Measurements from ENCODE around the gene CCT6A. TPM values are rescaled to one million over a fixed set of nuclear protein-coding genes. Genes with fewer than 3 reads are reported as not detected.
A peak's percentile ranks its signal among the peaks of the same experiment; 100 is the strongest.
"Not testable (repeated sequence)": the region's sequence is repeated elsewhere in the genome, so short reads cannot be mapped to it uniquely, and the experiment has no call there.

The CCT6A gene
- total RNA-seq, 1 experiment from 2014 or later = 222 TPM

DNA sequence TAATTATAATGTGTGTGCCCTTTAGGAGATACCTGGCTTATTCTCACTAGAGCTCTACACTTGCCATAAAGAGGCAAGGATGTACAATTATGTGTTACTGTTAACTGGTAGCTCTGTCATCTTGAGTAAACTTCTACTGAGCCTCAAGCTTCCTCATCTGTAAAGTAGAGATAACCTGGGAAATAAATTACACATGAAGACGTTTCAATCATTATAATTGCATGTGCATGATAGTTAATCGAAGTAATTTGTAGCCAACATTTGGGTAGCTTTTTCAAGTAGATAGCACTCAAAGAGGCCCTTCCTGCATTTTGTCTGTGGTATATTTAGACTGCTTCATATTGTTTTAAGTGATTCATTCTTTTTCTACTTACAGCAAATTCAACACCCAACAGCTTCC lies 2.4 kb downstream of the CCT6A start:
- H3K27me3 Mint-ChIP-seq (ENCODE audit: insufficient read depth, unreplicated experiment) = no peaks in the 10 kb centered on the region
- ChIA-PET CTCF (interaction anchor here (0.6 to 1.3 kb wide), 2 partner anchors 38 to 90 kb away, joined by 3 to 6 read pairs; partner anchors contain the start of gene NIPSNAP2), POLR2A (interaction anchor here (0.6 to 3.3 kb wide), 6 partner anchors 9 to 413 kb away, joined by 3 to 26 read pairs (median 6); partner anchors contain the start of genes NIPSNAP2 and SUMF2)
- H3K27ac Mint-ChIP-seq (ENCODE audit: low read depth, unreplicated experiment) = peak overlapping the region; percentile 94
- no peak overlapping the region for H3K4me3 Mint-ChIP-seq (ENCODE audit: unreplicated experiment)
- peaks cover 10% of the 10 kb centered on the region for H3K4me1 Mint-ChIP-seq (ENCODE audit: insufficient read depth, unreplicated experiment)
- TF ChIP-seq, protein P1, sequence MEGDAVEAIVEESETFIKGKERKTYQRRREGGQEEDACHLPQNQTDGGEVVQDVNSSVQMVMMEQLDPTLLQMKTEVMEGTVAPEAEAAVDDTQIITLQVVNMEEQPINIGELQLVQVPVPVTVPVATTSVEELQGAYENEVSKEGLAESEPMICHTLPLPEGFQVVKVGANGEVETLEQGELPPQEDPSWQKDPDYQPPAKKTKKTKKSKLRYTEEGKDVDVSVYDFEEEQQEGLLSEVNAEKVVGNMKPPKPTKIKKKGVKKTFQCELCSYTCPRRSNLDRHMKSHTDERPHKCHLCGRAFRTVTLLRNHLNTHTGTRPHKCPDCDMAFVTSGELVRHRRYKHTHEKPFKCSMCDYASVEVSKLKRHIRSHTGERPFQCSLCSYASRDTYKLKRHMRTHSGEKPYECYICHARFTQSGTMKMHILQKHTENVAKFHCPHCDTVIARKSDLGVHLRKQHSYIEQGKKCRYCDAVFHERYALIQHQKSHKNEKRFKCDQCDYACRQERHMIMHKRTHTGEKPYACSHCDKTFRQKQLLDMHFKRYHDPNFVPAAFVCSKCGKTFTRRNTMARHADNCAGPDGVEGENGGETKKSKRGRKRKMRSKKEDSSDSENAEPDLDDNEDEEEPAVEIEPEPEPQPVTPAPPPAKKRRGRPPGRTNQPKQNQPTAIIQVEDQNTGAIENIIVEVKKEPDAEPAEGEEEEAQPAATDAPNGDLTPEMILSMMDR (IDR thresholded peaks at IDR 0.05; ENCODE audit: unreplicated experiment) = no peak
- intact Hi-C loops (cut with micrococcal nuclease) = no loop called here
- H3K9me3 Mint-ChIP-seq (ENCODE audit: unreplicated experiment) = no peaks in the 10 kb centered on the region
- H3K36me3 Mint-ChIP-seq (ENCODE audit: insufficient read depth, unreplicated experiment) = peaks cover 76% of the 10 kb centered on the region
- no peak for DNase-seq (ENCODE audit: unreplicated experiment)
- BruUV-seq (replicated peaks) = no TSS peak

DNA sequence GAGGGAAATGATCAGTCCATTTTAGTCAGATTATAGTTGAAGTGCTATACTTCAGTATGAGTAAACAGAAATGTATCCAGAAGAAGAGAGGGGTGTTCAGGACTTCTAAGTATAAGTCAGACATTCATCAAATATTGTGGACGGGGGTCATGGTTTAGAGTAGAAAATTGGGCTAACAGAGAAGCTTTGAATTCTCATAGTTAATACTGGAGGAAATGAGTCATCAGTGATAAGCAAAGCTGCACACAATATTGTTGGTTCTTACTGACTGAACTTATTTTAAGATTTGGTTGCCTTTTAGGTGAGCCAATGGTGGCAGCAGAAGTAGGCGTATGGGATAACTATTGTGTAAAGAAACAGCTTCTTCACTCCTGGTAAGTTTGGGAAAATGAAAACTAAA lies 10.8 kb downstream of the CCT6A start:
- POLR2A ChIA-PET = interaction anchor here (0.7 to 9.3 kb wide), 7 partner anchors 9 to 59 kb away, joined by 3 to 116 read pairs (median 18); partner anchors contain the start of genes CCT6A and PSPH
- Mint-ChIP-seq H3K27me3 (ENCODE audit: insufficient read depth, unreplicated experiment) (no peaks in the 10 kb centered on the region), H3K27ac (ENCODE audit: low read depth, unreplicated experiment) (peak overlapping the region; percentile 52), H3K4me3 (ENCODE audit: unreplicated experiment) (no peak overlapping the region), H3K36me3 (ENCODE audit: insufficient read depth, unreplicated experiment) (peaks cover 82% of the 10 kb centered on the region), H3K9me3 (ENCODE audit: unreplicated experiment) (no peaks in the 10 kb centered on the region), H3K4me1 (ENCODE audit: insufficient read depth, unreplicated experiment) (peaks cover 30% of the 10 kb centered on the region)
- CTCF ChIA-PET = interaction anchor here (1.0 to 1.2 kb wide), 4 partner anchors 10 to 44 kb away, joined by 4 to 6 read pairs (median 4); no protein-coding TSS in a partner anchor
- TF ChIP-seq, protein P1 (IDR thresholded peaks at IDR 0.05; ENCODE audit: unreplicated experiment) = no peak
- DNase-seq (ENCODE audit: unreplicated experiment) = no peak
- no TSS peak for BruUV-seq (replicated peaks)
- intact Hi-C loops (cut with micrococcal nuclease) = no loop called here

DNA sequence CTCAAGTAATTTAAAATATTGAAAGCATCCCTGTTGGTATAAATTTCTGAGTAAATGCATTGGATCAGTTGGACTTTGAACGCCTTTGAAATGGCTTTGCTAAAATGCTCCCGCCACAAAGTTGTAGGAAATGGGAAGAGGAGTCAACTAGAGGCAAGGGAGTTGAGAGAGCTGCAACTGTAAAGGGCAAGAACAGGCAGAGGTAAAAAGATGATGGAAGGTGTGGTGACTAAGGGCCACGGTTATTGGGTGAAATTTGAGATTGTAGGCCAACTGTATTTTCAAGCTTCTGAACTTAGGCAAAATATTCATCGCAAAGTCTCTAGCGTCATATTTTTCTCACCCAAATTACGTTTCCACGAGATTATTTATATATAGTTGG lies 11.9 kb downstream of the CCT6A start:
- Mint-ChIP-seq H3K27me3 (ENCODE audit: insufficient read depth, unreplicated experiment) (no peaks in the 10 kb centered on the region), H3K36me3 (ENCODE audit: insufficient read depth, unreplicated experiment) (peaks cover 82% of the 10 kb centered on the region), H3K9me3 (ENCODE audit: unreplicated experiment) (no peaks in the 10 kb centered on the region), H3K4me1 (ENCODE audit: insufficient read depth, unreplicated experiment) (peaks cover 30% of the 10 kb centered on the region), H3K27ac (ENCODE audit: low read depth, unreplicated experiment) (peak overlapping the region; percentile 84), H3K4me3 (ENCODE audit: unreplicated experiment) (peak overlapping the region; percentile 82)
- intact Hi-C loops (cut with micrococcal nuclease) = no loop called here
- ChIA-PET CTCF (interaction anchor here (0.6 to 3.4 kb wide), 4 partner anchors 11 to 170 kb away, joined by 3 to 14 read pairs (median 6); no protein-coding TSS in a partner anchor), POLR2A (interaction anchor here (0.7 to 9.3 kb wide), 12 partner anchors 10 to 97 kb away, joined by 3 to 116 read pairs (median 9); partner anchors contain the start of genes CCT6A, CHCHD2 and PSPH)
- no peak for DNase-seq (ENCODE audit: unreplicated experiment)
- TSS peak; percentile 75 for BruUV-seq (replicated peaks)
- TF ChIP-seq, protein P1 (IDR thresholded peaks at IDR 0.05; ENCODE audit: unreplicated experiment) = no peak

DNA sequence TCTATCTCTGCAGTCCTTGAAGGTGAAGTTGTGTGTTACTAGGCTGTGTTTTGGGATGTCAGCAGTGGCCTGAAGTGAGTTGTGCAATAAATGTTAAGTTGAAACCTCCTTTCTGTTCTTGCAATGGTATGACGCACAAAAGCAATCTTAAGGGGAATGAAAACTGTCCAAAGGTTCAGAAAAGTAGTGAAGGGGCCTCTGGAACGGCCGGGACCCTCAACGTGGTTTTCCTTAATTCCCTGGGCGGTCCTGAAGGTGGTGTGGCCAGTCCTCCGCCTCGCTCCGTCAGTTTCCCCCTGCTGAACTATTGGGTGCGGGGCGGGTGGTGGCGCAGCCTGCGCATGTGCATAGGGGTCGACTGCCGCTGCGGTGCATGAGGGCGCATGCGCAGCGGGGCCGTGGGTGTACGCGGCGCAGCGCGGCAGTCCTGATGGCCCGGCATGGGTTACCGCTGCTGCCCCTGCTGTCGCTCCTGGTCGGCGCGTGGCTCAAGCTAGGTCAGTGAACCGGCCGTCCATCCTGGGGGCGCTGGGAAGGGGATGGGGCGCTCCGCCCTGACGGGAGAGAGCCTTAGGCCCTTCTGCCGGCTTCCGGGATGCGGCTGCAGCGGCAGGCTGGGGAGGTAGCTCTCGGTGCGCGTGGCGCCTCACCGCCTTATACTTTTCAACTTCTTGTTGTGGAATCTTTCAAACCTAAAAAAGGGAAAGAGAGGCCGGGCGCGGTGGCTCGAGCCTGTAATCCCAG lies 12.5 kb downstream of the CCT6A start, which contains the start of gene SUMF2:
Gene SUMF2 (plus strand): TSS at position 405 of the 744 bp plus-strand sequence. CDS start 26 bp downstream, at position 431.
- Mint-ChIP-seq H3K4me3 (ENCODE audit: unreplicated experiment) (peak within 1 kb of the TSS; percentile 82), H3K36me3 (ENCODE audit: insufficient read depth, unreplicated experiment) (peaks cover 82% of the 10 kb centered on the region), H3K27me3 (ENCODE audit: insufficient read depth, unreplicated experiment) (no peaks in the 10 kb centered on the region), H3K9me3 (ENCODE audit: unreplicated experiment) (no peaks in the 10 kb centered on the region), H3K27ac (ENCODE audit: low read depth, unreplicated experiment) (peak within 1 kb of the TSS; percentile 84), H3K4me1 (ENCODE audit: insufficient read depth, unreplicated experiment) (peaks cover 30% of the 10 kb centered on the region)
- DNase-seq (ENCODE audit: unreplicated experiment) = peak; percentile 90
- ChIA-PET POLR2A (interaction anchor here (0.7 to 9.3 kb wide), 15 partner anchors 8 to 490 kb away, joined by 3 to 116 read pairs (median 7); partner anchors contain the start of genes CCT6A, CHCHD2 and PSPH), CTCF (interaction anchor here (0.6 to 3.4 kb wide), 7 partner anchors 10 to 170 kb away, joined by 3 to 14 read pairs (median 3); partner anchors contain the start of gene PHKG1)
- intact Hi-C loops (cut with micrococcal nuclease) = loop anchor here (2.0 kb wide), 1 partner anchor 13 kb away; the partner anchor contains the start of genes CCT6A and PSPH
- TF ChIP-seq, protein P1 (IDR thresholded peaks at IDR 0.05; ENCODE audit: unreplicated experiment) = no peak
- no TSS peak for BruUV-seq (replicated peaks)

DNA sequence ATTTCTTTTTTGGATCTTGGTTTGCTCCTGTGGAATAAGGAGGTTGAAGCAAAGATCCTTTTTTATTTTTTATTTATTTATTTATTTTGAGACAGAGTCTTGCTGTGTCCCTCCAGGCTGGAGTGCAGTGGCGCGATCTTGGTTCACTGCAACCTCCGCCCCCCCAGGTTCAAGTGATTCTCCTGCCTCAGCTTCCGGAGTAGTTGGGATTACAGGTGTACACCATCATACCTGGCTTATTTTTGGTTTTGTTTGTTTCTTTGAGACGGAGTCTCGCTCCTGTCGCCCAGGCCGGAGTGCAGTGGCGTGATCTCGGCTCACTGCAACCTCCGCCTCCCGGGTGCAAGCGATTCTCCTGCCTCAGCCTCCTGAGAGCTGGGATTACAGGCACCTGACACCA lies 14.8 kb downstream of the CCT6A start:
- BruUV-seq (replicated peaks); intact Hi-C loops (cut with micrococcal nuclease); DNase-seq (ENCODE audit: unreplicated experiment); H3K27ac Mint-ChIP-seq (ENCODE audit: low read depth, unreplicated experiment); H3K9me3 Mint-ChIP-seq (ENCODE audit: unreplicated experiment); H3K4me3 Mint-ChIP-seq (ENCODE audit: unreplicated experiment); H3K27me3 Mint-ChIP-seq (ENCODE audit: insufficient read depth, unreplicated experiment): not testable (repeated sequence)
- H3K36me3 Mint-ChIP-seq (ENCODE audit: insufficient read depth, unreplicated experiment) = peaks cover 78% of the 10 kb centered on the region
- peaks cover 30% of the 10 kb centered on the region for H3K4me1 Mint-ChIP-seq (ENCODE audit: insufficient read depth, unreplicated experiment)
- POLR2A ChIA-PET = interaction anchor here (0.6 to 9.3 kb wide), 4 partner anchors 16 to 495 kb away, joined by 3 to 116 read pairs (median 11); partner anchors contain the start of genes CCT6A, CHCHD2, NIPSNAP2 and PSPH
- CTCF ChIA-PET = interaction anchor here (0.7 to 3.4 kb wide), 2 partner anchors 8 to 17 kb away, joined by 3 to 14 read pairs; no protein-coding TSS in a partner anchor
